Measurements from ENCODE around the gene SASH1. TPM values are rescaled to one million over a fixed set of nuclear protein-coding genes. Genes with fewer than 3 reads are reported as not detected.

SASH1 gene
- total and polyA plus RNA-seq, 2 experiments from 2014 or later: 7.5 to 7.8 TPM

DNA sequence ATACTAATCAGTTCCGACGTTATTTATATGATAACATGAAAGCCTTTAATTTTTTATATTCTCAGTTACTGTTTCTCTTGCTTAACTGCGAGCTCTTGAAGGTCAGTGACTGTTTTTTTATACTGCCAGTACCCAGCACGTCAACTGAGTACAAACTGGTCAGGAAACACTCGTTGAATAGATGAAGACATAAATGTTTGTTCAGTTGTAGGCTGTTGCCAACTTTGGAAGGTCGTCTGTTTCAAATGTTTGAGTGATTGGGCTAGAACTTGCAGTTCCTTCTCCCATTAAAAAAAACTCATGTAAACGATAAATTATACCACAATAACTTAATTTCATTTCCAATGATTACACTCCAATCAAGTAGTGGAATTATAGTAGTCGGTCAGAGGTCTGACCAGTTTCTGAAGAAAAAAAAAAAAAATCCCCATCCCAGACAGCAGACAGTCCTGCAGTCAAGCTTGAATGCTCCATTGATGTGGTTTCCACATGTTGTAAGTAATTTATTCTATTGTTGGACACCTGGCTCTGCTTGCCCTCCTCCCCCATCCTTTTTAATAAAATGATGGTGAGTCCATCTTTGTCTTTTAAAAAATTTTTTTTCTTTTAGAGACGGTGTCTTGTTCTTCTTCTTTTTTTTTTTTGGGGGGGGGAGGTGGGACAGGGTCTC, 81.1 kb downstream of the SASH1 start:
- DNase-seq (ENCODE audit: low spot score): no peak
- Histone ChIP-seq H3K36me3 (replicated peaks; ENCODE audit: insufficient read depth, low read depth) (no peaks in the 10 kb centered on the region), H3K27ac (no peak overlapping the region), H3K4me2 (no peak overlapping the region), H3K9me2 (replicated peaks; ENCODE audit: insufficient read depth) (no peaks in the 10 kb centered on the region), H3K9me3 (ENCODE audit: low read depth) (no peaks in the 10 kb centered on the region), H2AFZ (no peak overlapping the region), H4K20me1 (ENCODE audit: insufficient read depth, poor library complexity, severe bottlenecking) (no peaks in the 10 kb centered on the region), H3K27me3 (no peaks in the 10 kb centered on the region), H3K79me2 (no peaks in the 10 kb centered on the region), H3K4me1 (ENCODE audit: insufficient read depth) (no peaks in the 10 kb centered on the region), H3K4me3 (no peak overlapping the region)
- WGBS (ENCODE audit: low lambda C conversion rate, missing lambda C conversion rate): 86% methylated on average over 9 of the region's 9 CpGs
- TF ChIP-seq, protein P1, sequence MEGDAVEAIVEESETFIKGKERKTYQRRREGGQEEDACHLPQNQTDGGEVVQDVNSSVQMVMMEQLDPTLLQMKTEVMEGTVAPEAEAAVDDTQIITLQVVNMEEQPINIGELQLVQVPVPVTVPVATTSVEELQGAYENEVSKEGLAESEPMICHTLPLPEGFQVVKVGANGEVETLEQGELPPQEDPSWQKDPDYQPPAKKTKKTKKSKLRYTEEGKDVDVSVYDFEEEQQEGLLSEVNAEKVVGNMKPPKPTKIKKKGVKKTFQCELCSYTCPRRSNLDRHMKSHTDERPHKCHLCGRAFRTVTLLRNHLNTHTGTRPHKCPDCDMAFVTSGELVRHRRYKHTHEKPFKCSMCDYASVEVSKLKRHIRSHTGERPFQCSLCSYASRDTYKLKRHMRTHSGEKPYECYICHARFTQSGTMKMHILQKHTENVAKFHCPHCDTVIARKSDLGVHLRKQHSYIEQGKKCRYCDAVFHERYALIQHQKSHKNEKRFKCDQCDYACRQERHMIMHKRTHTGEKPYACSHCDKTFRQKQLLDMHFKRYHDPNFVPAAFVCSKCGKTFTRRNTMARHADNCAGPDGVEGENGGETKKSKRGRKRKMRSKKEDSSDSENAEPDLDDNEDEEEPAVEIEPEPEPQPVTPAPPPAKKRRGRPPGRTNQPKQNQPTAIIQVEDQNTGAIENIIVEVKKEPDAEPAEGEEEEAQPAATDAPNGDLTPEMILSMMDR (IDR thresholded peaks at IDR 0.05; ENCODE audit: poor library complexity): no peak
- TF ChIP-seq EZH2phosphoT487 (IDR thresholded peaks at IDR 0.05; ENCODE audit: low read depth, severe bottlenecking, unreplicated experiment): no peak
- no peak for TF ChIP-seq EZH2 (IDR thresholded peaks at IDR 0.05; ENCODE audit: borderline replicate concordance)

DNA sequence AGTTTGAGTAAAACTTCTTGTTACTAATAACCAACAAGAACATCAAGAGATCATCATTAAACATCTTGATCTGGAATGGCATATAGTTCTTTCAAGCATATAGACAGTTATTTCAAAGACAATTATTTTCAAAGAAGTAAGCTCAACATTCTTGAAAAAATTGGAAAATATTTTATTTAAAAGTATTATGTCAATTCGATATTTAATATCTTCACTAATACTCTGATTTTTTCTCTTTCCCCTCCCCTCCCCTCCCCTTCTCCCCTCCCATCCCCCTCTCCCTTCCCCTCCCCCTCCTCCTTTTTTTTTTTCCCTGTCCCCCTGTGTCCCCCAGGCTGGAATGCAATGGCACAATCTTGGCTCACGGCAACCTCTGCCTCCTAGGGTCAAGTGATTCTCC, 82.8 kb downstream of the SASH1 start:
- Histone ChIP-seq H3K36me3 (replicated peaks; ENCODE audit: insufficient read depth, low read depth) (no peaks in the 10 kb centered on the region), H2AFZ (no peak overlapping the region), H3K4me2 (no peak overlapping the region), H3K9me3 (ENCODE audit: low read depth) (no peaks in the 10 kb centered on the region), H3K4me1 (ENCODE audit: insufficient read depth) (no peaks in the 10 kb centered on the region), H3K79me2 (no peaks in the 10 kb centered on the region), H3K9me2 (replicated peaks; ENCODE audit: insufficient read depth) (no peaks in the 10 kb centered on the region), H3K27ac (no peak overlapping the region), H3K27me3 (no peaks in the 10 kb centered on the region), H4K20me1 (ENCODE audit: insufficient read depth, poor library complexity, severe bottlenecking) (no peaks in the 10 kb centered on the region), H3K4me3 (no peak overlapping the region)
- TF ChIP-seq, protein P1 (IDR thresholded peaks at IDR 0.05; ENCODE audit: poor library complexity): no peak
- TF ChIP-seq EZH2phosphoT487 (IDR thresholded peaks at IDR 0.05; ENCODE audit: low read depth, severe bottlenecking, unreplicated experiment): no peak
- TF ChIP-seq EZH2 (IDR thresholded peaks at IDR 0.05; ENCODE audit: borderline replicate concordance): no peak
- no peak for DNase-seq (ENCODE audit: low spot score)
- WGBS (ENCODE audit: low lambda C conversion rate, missing lambda C conversion rate): 85% methylated on average over 2 of the region's 2 CpGs

DNA sequence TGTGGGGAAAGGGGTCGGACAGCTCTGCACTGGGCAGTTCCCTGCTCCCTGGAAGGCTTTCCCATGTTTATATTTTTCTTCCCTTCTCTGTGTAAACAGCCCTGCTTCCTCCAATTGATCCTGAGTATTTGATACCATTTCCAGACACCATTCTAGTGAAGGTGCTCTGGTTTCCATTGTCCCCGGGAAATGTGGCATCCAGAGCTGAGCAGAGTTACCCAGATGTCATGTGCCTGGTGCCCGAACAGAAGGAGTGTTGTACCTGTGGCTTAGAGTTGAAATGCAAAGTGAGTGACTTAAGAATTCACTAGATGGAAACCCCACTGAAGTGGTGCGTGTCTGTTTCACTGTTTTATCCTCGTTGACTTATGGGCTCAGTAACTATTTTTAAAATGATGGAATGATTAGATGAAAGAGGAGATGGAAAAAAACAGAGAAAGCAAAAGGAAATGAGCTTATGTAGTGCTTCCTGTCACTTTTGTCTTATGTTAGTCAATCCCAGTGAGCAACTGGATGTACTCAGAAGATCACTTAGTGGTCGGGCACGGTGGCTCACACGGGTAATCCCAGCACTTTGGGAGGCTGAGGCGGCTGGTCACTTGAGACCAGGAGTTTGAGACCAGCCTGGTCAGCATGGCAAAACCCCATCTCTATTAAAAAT, 83.8 kb downstream of the SASH1 start:
- Histone ChIP-seq H3K9me3 (ENCODE audit: low read depth) (no peaks in the 10 kb centered on the region), H3K4me1 (ENCODE audit: insufficient read depth) (no peaks in the 10 kb centered on the region), H3K27ac (no peak overlapping the region), H3K36me3 (replicated peaks; ENCODE audit: insufficient read depth, low read depth) (no peaks in the 10 kb centered on the region), H3K4me2 (no peak overlapping the region), H3K79me2 (no peaks in the 10 kb centered on the region), H3K27me3 (no peaks in the 10 kb centered on the region), H4K20me1 (ENCODE audit: insufficient read depth, poor library complexity, severe bottlenecking) (no peaks in the 10 kb centered on the region), H3K9me2 (replicated peaks; ENCODE audit: insufficient read depth) (no peaks in the 10 kb centered on the region), H2AFZ (no peak overlapping the region), H3K4me3 (no peak overlapping the region)
- TF ChIP-seq EZH2 (IDR thresholded peaks at IDR 0.05; ENCODE audit: borderline replicate concordance) (no peak), EZH2phosphoT487 (IDR thresholded peaks at IDR 0.05; ENCODE audit: low read depth, severe bottlenecking, unreplicated experiment) (no peak)
- TF ChIP-seq, protein P1 (IDR thresholded peaks at IDR 0.05; ENCODE audit: poor library complexity): no peak
- 77% methylated on average over 9 of the region's 9 CpGs for WGBS (ENCODE audit: low lambda C conversion rate, missing lambda C conversion rate)
- DNase-seq (ENCODE audit: low spot score): no peak
